ENCODE data around the gene RASGRP3. TPM values are rescaled to one million over a fixed set of nuclear protein-coding genes. Genes with fewer than 3 reads are reported as not detected.

Gene RASGRP3
- total and polyA plus RNA-seq, 2 donors (not counting 3 experiments of a cell fraction or from before 2014, with no cell fraction given) = 16.0 to 39.6 TPM

- no peaks in the 10 kb centered on the region for H3K9me3 ChIP-seq (replicated peaks; ENCODE audit: control insufficient read depth, insufficient read depth, low read length)
- H3K4me2 ChIP-seq (ENCODE audit: insufficient read depth, low read length) = no peak overlapping the region
- POLR2A ChIA-PET = no interaction called here
- FAIRE-seq (no peak), DNase-seq (ENCODE audit: low read depth, low spot score) (no peak)
- no peaks in the 10 kb centered on the region for H3K79me2 ChIP-seq (ENCODE audit: control insufficient read depth, insufficient read depth, low read length)
- no peak overlapping the region for H3K4me3 ChIP-seq (replicated peaks in 1 of 3; ENCODE audit: insufficient read depth in 1 of 3, low read depth in 1 of 3, low read length in 3 of 3)
- no peaks in the 10 kb centered on the region for H3K9me1 ChIP-seq (replicated peaks; ENCODE audit: control insufficient read depth, extremely low read depth, insufficient read depth, low read length)
- no peak overlapping the region for H3K27ac ChIP-seq (ENCODE audit: insufficient read depth, low read depth, low read length)
- dilution Hi-C loops (cut with MboI; ENCODE audit: extremely low pct_ligation_motif_present, low sequenced_read_pairs) = no loop called here
- TF ChIP-seq, protein P1, sequence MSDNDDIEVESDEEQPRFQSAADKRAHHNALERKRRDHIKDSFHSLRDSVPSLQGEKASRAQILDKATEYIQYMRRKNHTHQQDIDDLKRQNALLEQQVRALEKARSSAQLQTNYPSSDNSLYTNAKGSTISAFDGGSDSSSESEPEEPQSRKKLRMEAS (IDR thresholded peaks at IDR 0.05; ENCODE audit: insufficient read depth, insufficient read length) = no peak
- no peak for TF ChIP-seq JUN (IDR thresholded peaks at IDR 0.05; ENCODE audit: borderline replicate concordance, insufficient read depth, insufficient read length, low read depth)
- no peak for TF ChIP-seq CTCF (IDR thresholded peaks at IDR 0.05; ENCODE audit: extremely low read depth in 1 of 2, insufficient read depth in 1 of 2, low read depth in 1 of 2, low read length in 2 of 2)
- TF ChIP-seq GATA2 (IDR thresholded peaks at IDR 0.05; ENCODE audit: insufficient read depth, insufficient read length, low read depth, low read length) = no peak
- CTCF ChIA-PET = interaction anchor here (0.8 to 1.0 kb wide), 2 partner anchors 17 kb away, joined by 3 to 5 read pairs; partner anchors contain the start of gene RASGRP3
- H3K9ac ChIP-seq (replicated peaks; ENCODE audit: extremely low read depth, insufficient read depth, low read length) = no peak overlapping the region
- intact Hi-C loops (cut with micrococcal nuclease) = no loop called here
- H4K20me1 ChIP-seq (replicated peaks; ENCODE audit: control insufficient read depth, extremely low read depth, insufficient read depth, low read length) = no peaks in the 10 kb centered on the region
- no peaks in the 10 kb centered on the region for H3K27me3 ChIP-seq (ENCODE audit: control insufficient read depth in 2 of 2, insufficient read depth in 2 of 2, low read length in 2 of 2)
- no peak overlapping the region for H2AFZ ChIP-seq (ENCODE audit: low read depth, low read length)
- BruUV-seq (replicated peaks) = no TSS peak
- no peaks in the 10 kb centered on the region for H3K36me3 ChIP-seq (ENCODE audit: control insufficient read depth in 2 of 2, extremely low read depth in 1 of 2, insufficient read depth in 2 of 2, low read length in 2 of 2)
- H3K4me1 ChIP-seq (ENCODE audit: control insufficient read depth, extremely low read depth, insufficient read depth, low read length) = no peaks in the 10 kb centered on the region
Measured at GRCh38 chr2:33458248-33458819, 18.1 kb upstream of the RASGRP3 start.

DNA sequence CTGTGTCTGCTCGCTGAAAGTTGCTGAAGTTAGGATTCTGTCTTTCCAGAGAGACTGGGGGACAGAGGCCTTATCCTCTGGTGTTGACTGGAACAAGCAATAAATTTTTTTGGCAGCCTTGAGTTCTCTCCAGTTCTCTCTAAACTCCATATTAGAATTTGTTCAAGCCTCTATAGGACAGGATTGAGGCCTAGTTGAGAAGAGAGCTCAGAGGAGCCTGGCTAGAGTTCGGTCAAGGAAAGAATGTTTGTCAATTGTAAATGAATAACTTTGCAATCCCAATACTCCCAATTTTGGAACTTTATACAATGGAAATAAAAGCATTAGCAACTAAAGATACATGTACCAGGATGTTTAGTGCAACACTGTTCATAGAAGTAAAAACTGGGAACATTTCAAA, 16.7 kb upstream of the RASGRP3 start:
- BruUV-seq (replicated peaks) = no TSS peak
- Histone ChIP-seq H3K9me3 (replicated peaks; ENCODE audit: control insufficient read depth, insufficient read depth, low read length) (no peaks in the 10 kb centered on the region), H3K4me1 (ENCODE audit: control insufficient read depth, extremely low read depth, insufficient read depth, low read length) (no peaks in the 10 kb centered on the region), H3K36me3 (ENCODE audit: control insufficient read depth in 2 of 2, extremely low read depth in 1 of 2, insufficient read depth in 2 of 2, low read length in 2 of 2) (no peaks in the 10 kb centered on the region), H2AFZ (ENCODE audit: low read depth, low read length) (no peak overlapping the region), H3K27ac (ENCODE audit: insufficient read depth, low read depth, low read length) (no peak overlapping the region), H3K4me2 (ENCODE audit: insufficient read depth, low read length) (no peak overlapping the region), H3K4me3 (replicated peaks in 1 of 3; ENCODE audit: insufficient read depth in 1 of 3, low read depth in 1 of 3, low read length in 3 of 3) (no peak overlapping the region), H3K9me1 (replicated peaks; ENCODE audit: control insufficient read depth, extremely low read depth, insufficient read depth, low read length) (no peaks in the 10 kb centered on the region), H3K79me2 (ENCODE audit: control insufficient read depth, insufficient read depth, low read length) (no peaks in the 10 kb centered on the region), H3K27me3 (ENCODE audit: control insufficient read depth in 2 of 2, insufficient read depth in 2 of 2, low read length in 2 of 2) (no peaks in the 10 kb centered on the region), H4K20me1 (replicated peaks; ENCODE audit: control insufficient read depth, extremely low read depth, insufficient read depth, low read length) (no peaks in the 10 kb centered on the region), H3K9ac (replicated peaks; ENCODE audit: extremely low read depth, insufficient read depth, low read length) (no peak overlapping the region)
- intact Hi-C loops (cut with micrococcal nuclease) (no loop called here), dilution Hi-C loops (cut with MboI; ENCODE audit: extremely low pct_ligation_motif_present, low sequenced_read_pairs) (no loop called here)
- TF ChIP-seq GATA2 (IDR thresholded peaks at IDR 0.05; ENCODE audit: insufficient read depth, insufficient read length, low read depth, low read length) (no peak), MYC (IDR thresholded peaks at IDR 0.05; ENCODE audit: low read depth, low read length) (no peak), POLR2A (IDR thresholded peaks at IDR 0.05; ENCODE audit: low read depth, low read length) (no peak), POLR2AphosphoS5 (IDR thresholded peaks at IDR 0.05; ENCODE audit: insufficient read depth, low read depth, low read length) (no peak), JUN (IDR thresholded peaks at IDR 0.05; ENCODE audit: borderline replicate concordance, insufficient read depth, insufficient read length, low read depth) (no peak), FOS (IDR thresholded peaks at IDR 0.05; ENCODE audit: borderline replicate concordance, insufficient read depth, low read length) (no peak), CTCF (IDR thresholded peaks at IDR 0.05; ENCODE audit: extremely low read depth in 1 of 2, insufficient read depth in 1 of 2, low read depth in 1 of 2, low read length in 2 of 2) (no peak)
- ChIA-PET CTCF (no interaction called here), POLR2A (no interaction called here)
- DNase-seq (ENCODE audit: low read depth, low spot score) (no peak), FAIRE-seq (no peak)

All from endothelial cell of umbilical vein (primary cell).